RWPE2 (cell line): Measurements from ENCODE around the gene SH2D3C.

Experiments used
- ATAC-seq: fragments of 200-7000 bp; cut with Tn5 transposase; 3 replicates; pipeline ENCODE4 v1.9.1; 2021; ENCODE audit warnings: low read depth
- DNase-seq: peaks from one replicate; pipeline ENCODE4 v3.0.0-alpha.2; 2020; ENCODE audit warnings: low spot score
- H3K27ac ChIP-seq: fragments of 450-650 bp; 2 replicates; pipeline ENCODE4 v1.5.1; 2017; ENCODE audit warnings: mild to moderate bottlenecking; ENCODE audit not compliant: poor library complexity, severe bottlenecking
- H3K27me3 ChIP-seq: fragments of 250-450 bp; sonication (Bioruptor Pico); 2 replicates; pipeline ENCODE4 v1.5.1; 2021; ENCODE audit warnings: mild to moderate bottlenecking, moderate library complexity; ENCODE audit not compliant: insufficient read depth, poor library complexity, severe bottlenecking
- H3K36me3 ChIP-seq: fragments of 250-450 bp; sonication (Bioruptor Pico); 2 replicates; pipeline ENCODE4 v1.5.1; 2020; ENCODE audit warnings: low read depth, mild to moderate bottlenecking, moderate library complexity
- H3K4me1 ChIP-seq: fragments of 250-450 bp; sonication (Bioruptor Pico); 2 replicates; pipeline ENCODE4 v1.5.1; 2021; ENCODE audit warnings: mild to moderate bottlenecking, moderate library complexity; ENCODE audit not compliant: insufficient read depth, poor library complexity, severe bottlenecking
- H3K4me3 ChIP-seq: fragments of 250-450 bp; sonication (Bioruptor Pico); 2 replicates; pipeline ENCODE4 v1.5.1; 2021; ENCODE audit warnings: mild to moderate bottlenecking, moderate library complexity; ENCODE audit not compliant: severe bottlenecking
- H3K9me3 ChIP-seq: fragments of 250-450 bp; sonication (Bioruptor Pico); 2 replicates; pipeline ENCODE4 v1.5.1; 2021; ENCODE audit warnings: mild to moderate bottlenecking, moderate library complexity; ENCODE audit not compliant: severe bottlenecking
- CTCF ChIP-seq: fragments of 450-650 bp; IDR thresholded peaks from one replicate; pipeline ENCODE4 v1.5.1; 2017; ENCODE audit warnings: mild to moderate bottlenecking, moderate library complexity; ENCODE audit not compliant: poor library complexity, severe bottlenecking

SH2D3C gene

DNA sequence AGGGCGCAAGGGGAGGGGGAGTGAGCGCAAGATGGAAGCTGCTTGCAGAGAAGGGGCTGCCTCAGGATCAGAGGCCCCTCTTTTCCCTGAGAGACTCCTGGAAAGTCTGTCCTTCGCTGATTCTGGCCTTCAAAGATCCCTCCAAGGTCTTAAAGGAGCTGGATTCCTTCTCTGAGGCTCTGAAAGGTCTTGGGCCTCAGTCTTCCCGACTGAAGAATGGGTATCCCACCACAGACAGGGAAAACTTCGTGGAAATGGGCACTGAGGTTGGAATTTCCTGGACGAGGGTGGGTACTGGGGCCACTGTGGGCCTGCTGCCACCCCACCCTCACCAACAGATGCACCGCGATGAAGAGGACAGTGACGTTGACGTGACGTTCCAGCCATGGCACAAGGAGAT is 66.1 kb downstream of the SH2D3C start:
- no peak for ATAC-seq
- peak; percentile 44 for DNase-seq
- Histone ChIP-seq H3K36me3 (no peaks in the 10 kb centered on the region), H3K4me1 (no peaks in the 10 kb centered on the region), H3K4me3 (no peak overlapping the region), H3K27me3 (no peaks in the 10 kb centered on the region), H3K9me3 (no peaks in the 10 kb centered on the region), H3K27ac (no peak overlapping the region)
- no peak for TF ChIP-seq CTCF

DNA sequence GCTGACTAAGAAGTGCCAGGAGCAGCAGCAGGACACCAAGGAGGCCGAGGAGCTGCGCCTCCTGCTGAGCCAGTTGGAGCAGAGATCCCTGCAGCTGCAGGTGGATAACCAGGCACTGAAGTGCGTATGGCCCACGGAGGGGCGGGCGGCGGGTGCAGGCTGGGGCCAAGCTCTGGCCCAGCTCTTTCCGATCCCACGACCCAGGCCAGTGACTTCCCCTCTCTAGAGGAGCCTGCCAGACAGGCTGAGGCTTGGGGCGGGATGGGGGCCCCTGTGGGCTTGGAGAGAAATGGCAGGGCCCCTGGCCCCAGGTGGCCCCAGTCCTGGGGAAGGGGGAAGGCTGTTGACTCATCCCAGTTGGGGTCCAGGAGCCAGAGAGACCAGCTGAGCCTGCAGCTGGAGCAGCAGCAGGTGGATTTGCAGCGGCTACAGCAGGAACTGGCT is 66.6 kb downstream of the SH2D3C start:
- no peak overlapping the region for H3K27ac ChIP-seq
- no peaks in the 10 kb centered on the region for H3K9me3 ChIP-seq
- no peaks in the 10 kb centered on the region for H3K4me1 ChIP-seq
- no peak for TF ChIP-seq CTCF
- no peak overlapping the region for H3K4me3 ChIP-seq
- DNase-seq (no peak), ATAC-seq (no peak)
- no peaks in the 10 kb centered on the region for H3K36me3 ChIP-seq
- no peaks in the 10 kb centered on the region for H3K27me3 ChIP-seq

DNA sequence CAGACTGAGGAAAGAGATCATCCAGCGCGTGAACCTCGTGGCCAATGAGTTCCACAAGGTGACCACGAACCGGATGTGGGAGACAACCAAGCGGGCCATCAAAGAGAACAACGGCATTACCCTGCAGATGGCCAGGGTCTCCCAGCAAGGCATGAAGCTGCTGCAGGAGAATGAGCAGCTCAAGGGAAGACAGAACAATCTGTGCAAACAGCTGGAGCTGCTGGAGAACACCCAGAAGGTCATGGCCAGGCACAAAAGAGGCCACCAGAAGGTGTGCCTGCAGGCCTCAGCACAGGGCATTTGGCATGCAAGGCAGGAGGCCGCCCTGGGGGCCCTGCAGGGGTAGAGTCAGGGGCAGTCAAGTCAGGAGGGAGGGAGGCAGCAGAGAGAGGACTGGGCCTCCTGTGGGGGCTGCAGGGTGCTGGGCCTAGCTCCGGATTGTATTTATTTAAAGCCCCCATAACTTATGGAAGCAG is 67.2 kb downstream of the SH2D3C start:
- H3K27me3 ChIP-seq, result no peaks in the 10 kb centered on the region
- DNase-seq, result no peak
- H3K4me3 ChIP-seq, result no peak overlapping the region
- no peaks in the 10 kb centered on the region for H3K4me1 ChIP-seq
- H3K9me3 ChIP-seq, result no peaks in the 10 kb centered on the region
- ATAC-seq, result no peak
- no peak overlapping the region for H3K27ac ChIP-seq
- TF ChIP-seq CTCF, result no peak
- no peaks in the 10 kb centered on the region for H3K36me3 ChIP-seq

GRCh38 chr9:127710204-127710783 is 68.2 kb downstream of the SH2D3C start:
- no peak overlapping the region for H3K27ac ChIP-seq
- H3K4me1 ChIP-seq, result no peaks in the 10 kb centered on the region
- DNase-seq, result no peak
- no peaks in the 10 kb centered on the region for H3K9me3 ChIP-seq
- no peak for ATAC-seq
- H3K4me3 ChIP-seq, result no peak overlapping the region
- H3K36me3 ChIP-seq, result no peaks in the 10 kb centered on the region
- no peaks in the 10 kb centered on the region for H3K27me3 ChIP-seq
- no peak for TF ChIP-seq CTCF

GRCh38 chr9:127708952-127709587 is 69.4 kb downstream of the SH2D3C start:
- no peak overlapping the region for H3K27ac ChIP-seq
- no peak for TF ChIP-seq CTCF
- no peaks in the 10 kb centered on the region for H3K36me3 ChIP-seq
- no peak for ATAC-seq
- H3K4me3 ChIP-seq, result no peak overlapping the region
- DNase-seq, result no peak
- H3K9me3 ChIP-seq, result no peaks in the 10 kb centered on the region
- H3K4me1 ChIP-seq, result no peaks in the 10 kb centered on the region
- no peaks in the 10 kb centered on the region for H3K27me3 ChIP-seq
